ENCODE results near the gene CCSER1. TPM values are rescaled to one million over a fixed set of nuclear protein-coding genes. Genes with fewer than 3 reads are reported as not detected.

Gene CCSER1
- polyA plus RNA-seq, 3 donors = 0.09 to 0.75 (median 0.13) TPM

DNA sequence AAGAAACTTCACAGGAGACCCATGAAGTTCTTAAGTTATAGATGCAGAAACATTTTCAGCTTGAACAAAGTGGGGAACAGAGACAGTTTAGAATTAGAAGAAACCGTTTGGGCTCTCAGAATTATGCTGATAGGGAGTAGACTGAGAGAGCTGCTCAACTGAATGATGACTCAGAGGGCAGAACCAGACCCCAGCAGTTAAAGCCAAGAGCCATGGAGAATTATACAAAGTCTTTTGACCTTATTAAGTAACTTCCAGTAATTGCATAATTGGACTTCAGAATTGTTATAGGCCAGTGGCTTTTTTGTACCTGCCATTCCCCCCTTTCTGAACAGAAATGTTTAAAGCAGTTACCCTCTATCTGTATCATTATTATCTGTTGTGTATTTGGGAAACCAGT, 642.1 kb downstream of the CCSER1 start:
- Histone ChIP-seq H2AFZ (ENCODE audit: insufficient read depth, low read depth, low read length, poor library complexity, severe bottlenecking) (no peak overlapping the region), H3K9me3 (replicated peaks in 1 of 2; ENCODE audit: control insufficient read depth in 1 of 2, insufficient read depth in 1 of 2, low read length in 2 of 2) (no peaks in the 10 kb centered on the region), H4K20me1 (ENCODE audit: insufficient read depth, low read length) (no peaks in the 10 kb centered on the region), H3K9ac (ENCODE audit: insufficient read depth, low read length, poor library complexity, severe bottlenecking) (no peak overlapping the region), H3K4me1 (ENCODE audit: control insufficient read depth in 1 of 2, insufficient read depth in 2 of 2, low read length in 2 of 2) (no peaks in the 10 kb centered on the region), H3K27ac (ENCODE audit: low read depth in 1 of 2, low read length in 2 of 2) (no peak overlapping the region), H3K4me2 (replicated peaks; ENCODE audit: extremely low read depth, low read length, poor library complexity, severe bottlenecking) (no peak overlapping the region), H3K27me3 (ENCODE audit: control insufficient read depth in 2 of 2, insufficient read depth in 2 of 2, low read length in 2 of 2) (no peaks in the 10 kb centered on the region), H3K36me3 (replicated peaks in 1 of 2; ENCODE audit: control insufficient read depth in 1 of 2, insufficient read depth in 2 of 2, low read length in 2 of 2) (no peaks in the 10 kb centered on the region), H3K79me2 (ENCODE audit: insufficient read depth, low read length) (no peaks in the 10 kb centered on the region), H3K4me3 (replicated peaks in 1 of 3; ENCODE audit: low read depth in 2 of 3, low read length in 3 of 3) (no peak overlapping the region)
- no peaks in the 10 kb centered on the region for H3K27me3 Mint-ChIP-seq (ENCODE audit: low read depth in 3 of 3)
- no peak overlapping the region for H3K27ac Mint-ChIP-seq
- H3K9me3 Mint-ChIP-seq = peaks cover 0 to 3% (median 0%) of the 10 kb centered on the region in 7 donors
- DNase-seq = no peak
- 88% methylated on average over 1 of the region's 1 CpG for WGBS (ENCODE audit: insufficient coverage)
- no peaks in the 10 kb centered on the region for H3K4me1 Mint-ChIP-seq
- TF ChIP-seq, protein P1, sequence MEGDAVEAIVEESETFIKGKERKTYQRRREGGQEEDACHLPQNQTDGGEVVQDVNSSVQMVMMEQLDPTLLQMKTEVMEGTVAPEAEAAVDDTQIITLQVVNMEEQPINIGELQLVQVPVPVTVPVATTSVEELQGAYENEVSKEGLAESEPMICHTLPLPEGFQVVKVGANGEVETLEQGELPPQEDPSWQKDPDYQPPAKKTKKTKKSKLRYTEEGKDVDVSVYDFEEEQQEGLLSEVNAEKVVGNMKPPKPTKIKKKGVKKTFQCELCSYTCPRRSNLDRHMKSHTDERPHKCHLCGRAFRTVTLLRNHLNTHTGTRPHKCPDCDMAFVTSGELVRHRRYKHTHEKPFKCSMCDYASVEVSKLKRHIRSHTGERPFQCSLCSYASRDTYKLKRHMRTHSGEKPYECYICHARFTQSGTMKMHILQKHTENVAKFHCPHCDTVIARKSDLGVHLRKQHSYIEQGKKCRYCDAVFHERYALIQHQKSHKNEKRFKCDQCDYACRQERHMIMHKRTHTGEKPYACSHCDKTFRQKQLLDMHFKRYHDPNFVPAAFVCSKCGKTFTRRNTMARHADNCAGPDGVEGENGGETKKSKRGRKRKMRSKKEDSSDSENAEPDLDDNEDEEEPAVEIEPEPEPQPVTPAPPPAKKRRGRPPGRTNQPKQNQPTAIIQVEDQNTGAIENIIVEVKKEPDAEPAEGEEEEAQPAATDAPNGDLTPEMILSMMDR (IDR thresholded peaks at IDR 0.05) = no peak
- H3K36me3 Mint-ChIP-seq = no peaks in the 10 kb centered on the region
- intact Hi-C loops (cut with micrococcal nuclease) = no loop called here
- no peak overlapping the region for H3K4me3 Mint-ChIP-seq

DNA sequence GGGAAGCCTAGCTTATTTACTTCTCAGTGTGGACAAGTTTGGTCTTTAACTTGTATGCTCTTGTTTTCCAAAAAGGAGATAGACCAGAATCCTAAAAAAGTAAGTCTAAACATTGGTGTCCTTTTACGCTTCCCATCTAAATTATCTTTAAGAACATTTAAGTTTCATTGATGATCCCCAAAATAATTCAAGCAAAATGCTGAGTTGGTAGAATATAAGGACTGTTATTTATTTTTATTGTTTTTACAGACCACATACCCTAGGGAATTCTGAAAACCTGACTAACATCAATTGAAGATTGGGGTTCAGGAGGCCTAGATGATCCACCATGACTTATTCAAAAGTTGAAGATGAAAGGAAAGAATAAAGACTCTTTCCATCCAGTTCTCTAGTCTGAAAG, 653.0 kb downstream of the CCSER1 start:
- no peaks in the 10 kb centered on the region for H3K36me3 ChIP-seq (replicated peaks in 1 of 2; ENCODE audit: control insufficient read depth in 1 of 2, insufficient read depth in 2 of 2, low read length in 2 of 2)
- TF ChIP-seq, protein P1 (IDR thresholded peaks at IDR 0.05) = no peak
- Mint-ChIP-seq H3K4me1 (no peaks in the 10 kb centered on the region), H3K36me3 (no peaks in the 10 kb centered on the region), H3K27ac (no peak overlapping the region), H3K4me3 (no peak overlapping the region), H3K9me3 (peaks cover 2 to 15% (median 5%) of the 10 kb centered on the region in 7 donors), H3K27me3 (ENCODE audit: low read depth in 3 of 3) (no peaks in the 10 kb centered on the region)
- H4K20me1 ChIP-seq (ENCODE audit: insufficient read depth, low read length) = no peaks in the 10 kb centered on the region
- no peak overlapping the region for H3K27ac ChIP-seq (ENCODE audit: low read depth in 1 of 2, low read length in 2 of 2)
- no peak for DNase-seq
- no peak overlapping the region for H3K9ac ChIP-seq (ENCODE audit: insufficient read depth, low read length, poor library complexity, severe bottlenecking)
- WGBS (ENCODE audit: insufficient coverage) = no CpG with 5 or more reads among the region's 1 CpG
- H3K4me1 ChIP-seq (ENCODE audit: control insufficient read depth in 1 of 2, insufficient read depth in 2 of 2, low read length in 2 of 2) = no peaks in the 10 kb centered on the region
- H3K9me3 ChIP-seq (replicated peaks in 1 of 2; ENCODE audit: control insufficient read depth in 1 of 2, insufficient read depth in 1 of 2, low read length in 2 of 2) = peaks cover 0 to 5% of the 10 kb centered on the region in 2 donors
- H3K4me2 ChIP-seq (replicated peaks; ENCODE audit: extremely low read depth, low read length, poor library complexity, severe bottlenecking) = no peak overlapping the region
- intact Hi-C loops (cut with micrococcal nuclease) = no loop called here
- no peaks in the 10 kb centered on the region for H3K27me3 ChIP-seq (ENCODE audit: control insufficient read depth in 2 of 2, insufficient read depth in 2 of 2, low read length in 2 of 2)
- no peak overlapping the region for H3K4me3 ChIP-seq (replicated peaks in 1 of 3; ENCODE audit: low read depth in 2 of 3, low read length in 3 of 3)
- H2AFZ ChIP-seq (ENCODE audit: insufficient read depth, low read depth, low read length, poor library complexity, severe bottlenecking) = no peak overlapping the region
- H3K79me2 ChIP-seq (ENCODE audit: insufficient read depth, low read length) = no peaks in the 10 kb centered on the region

All from CD14-positive monocyte (primary cell).